Osteoblast (primary cell): Measurements from ENCODE around the gene LZTFL1. TPM values are rescaled to one million over a fixed set of nuclear protein-coding genes. Genes with fewer than 3 reads are reported as not detected.
A peak's percentile ranks its signal among the peaks of the same experiment; 100 is the strongest.

Source experiments
- DNase-seq: peaks from one replicate; pipeline ENCODE4 v3.0.0; 2011; ENCODE audit warnings: low spot score, mixed read lengths; ENCODE audit not compliant: insufficient read length; ENCODE audit errors: missing footprints
- H2AFZ ChIP-seq: 2 replicates; pipeline ENCODE4 v1.6.0; 2011; ENCODE audit warnings: mild to moderate bottlenecking, low read length
- H3K27ac ChIP-seq: 2 replicates; pipeline ENCODE4 v1.5.1; 2011; ENCODE audit warnings: mild to moderate bottlenecking, low read depth, low read length, moderate library complexity
- H3K27me3 ChIP-seq: 2 replicates; pipeline ENCODE4 v1.6.0; 2012; ENCODE audit warnings: mild to moderate bottlenecking, control low read depth, inconsistent platforms, low read length, moderate library complexity; ENCODE audit not compliant: insufficient read depth
- H3K36me3 ChIP-seq: 2 replicates; pipeline ENCODE4 v1.5.1; 2011; ENCODE audit warnings: mild to moderate bottlenecking, low read length, control low read depth, moderate library complexity; ENCODE audit not compliant: insufficient read depth
- H3K4me1 ChIP-seq: 2 replicates; pipeline ENCODE4 v1.5.1; 2011; ENCODE audit warnings: mild to moderate bottlenecking, low read length, control low read depth, moderate library complexity; ENCODE audit not compliant: insufficient read depth
- H3K4me2 ChIP-seq: 2 replicates; pipeline ENCODE4 v1.6.0; 2011; ENCODE audit warnings: mild to moderate bottlenecking, low read length; ENCODE audit not compliant: insufficient read depth
- H3K4me3 ChIP-seq: fragments of 200-600 bp; sonication (generic); 3 replicates; pipeline ENCODE4 v1.5.1; 2012; ENCODE audit warnings: mild to moderate bottlenecking, low read length, inconsistent platforms; ENCODE audit not compliant: insufficient read depth
- H3K79me2 ChIP-seq: 2 replicates; pipeline ENCODE4 v1.6.0; 2012; ENCODE audit warnings: mild to moderate bottlenecking, low read length, control low read depth, inconsistent platforms; ENCODE audit not compliant: insufficient read depth
- H3K9me3 ChIP-seq: 2 replicates; pipeline ENCODE4 v1.5.1; 2011; ENCODE audit warnings: low read depth, low read length, control low read depth
- H4K20me1 ChIP-seq: 2 replicates; pipeline ENCODE4 v1.6.0; 2012; ENCODE audit warnings: mild to moderate bottlenecking, low read length, control low read depth; ENCODE audit not compliant: insufficient read depth
- total RNA-seq: library from RNA; depleted of rRNA; stranded (reverse); fragments of >200 nt; gene quantifications from 2 replicates; pipeline ENCODE4 v1.2.3, GENCODE V29; 2012
- TF ChIP-seq, protein P1 (sequence below): IDR thresholded peaks from 2 replicates; pipeline ENCODE4 v1.5.1; 2011; ENCODE audit warnings: mild to moderate bottlenecking, low read depth, low read length, moderate library complexity; ENCODE audit errors: extremely low read depth

Gene LZTFL1
- total RNA-seq, 1 donor, result 26.1 TPM

DNA sequence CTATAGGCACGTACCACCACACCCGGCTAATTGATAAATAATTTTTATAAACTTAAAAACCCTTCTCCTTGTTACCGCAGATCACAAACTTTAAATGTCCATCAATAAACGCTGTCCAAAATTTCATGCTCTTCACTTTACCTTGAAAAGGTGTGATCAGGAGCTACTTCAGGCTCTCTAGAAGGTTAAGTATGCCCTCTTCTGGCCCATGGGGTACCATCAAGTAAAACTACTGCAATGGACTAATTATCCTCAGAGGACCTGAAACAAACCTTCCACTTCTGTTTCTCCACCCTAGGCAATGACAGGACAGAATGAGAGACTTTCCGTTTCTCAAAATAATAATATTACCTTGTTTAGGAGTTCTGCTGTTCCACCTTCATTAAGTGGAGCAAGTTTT is 9.2 kb downstream of the LZTFL1 start:
- TF ChIP-seq, protein P1, sequence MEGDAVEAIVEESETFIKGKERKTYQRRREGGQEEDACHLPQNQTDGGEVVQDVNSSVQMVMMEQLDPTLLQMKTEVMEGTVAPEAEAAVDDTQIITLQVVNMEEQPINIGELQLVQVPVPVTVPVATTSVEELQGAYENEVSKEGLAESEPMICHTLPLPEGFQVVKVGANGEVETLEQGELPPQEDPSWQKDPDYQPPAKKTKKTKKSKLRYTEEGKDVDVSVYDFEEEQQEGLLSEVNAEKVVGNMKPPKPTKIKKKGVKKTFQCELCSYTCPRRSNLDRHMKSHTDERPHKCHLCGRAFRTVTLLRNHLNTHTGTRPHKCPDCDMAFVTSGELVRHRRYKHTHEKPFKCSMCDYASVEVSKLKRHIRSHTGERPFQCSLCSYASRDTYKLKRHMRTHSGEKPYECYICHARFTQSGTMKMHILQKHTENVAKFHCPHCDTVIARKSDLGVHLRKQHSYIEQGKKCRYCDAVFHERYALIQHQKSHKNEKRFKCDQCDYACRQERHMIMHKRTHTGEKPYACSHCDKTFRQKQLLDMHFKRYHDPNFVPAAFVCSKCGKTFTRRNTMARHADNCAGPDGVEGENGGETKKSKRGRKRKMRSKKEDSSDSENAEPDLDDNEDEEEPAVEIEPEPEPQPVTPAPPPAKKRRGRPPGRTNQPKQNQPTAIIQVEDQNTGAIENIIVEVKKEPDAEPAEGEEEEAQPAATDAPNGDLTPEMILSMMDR, result peak; percentile 29
- DNase-seq, result no peak
- Histone ChIP-seq H3K4me2 (no peak overlapping the region), H3K27ac (no peak overlapping the region), H3K79me2 (no peaks in the 10 kb centered on the region), H3K9me3 (no peaks in the 10 kb centered on the region), H2AFZ (no peak overlapping the region), H3K36me3 (peaks cover 25% of the 10 kb centered on the region), H3K27me3 (no peaks in the 10 kb centered on the region), H3K4me3 (no peak overlapping the region), H3K4me1 (no peaks in the 10 kb centered on the region), H4K20me1 (no peaks in the 10 kb centered on the region)

DNA sequence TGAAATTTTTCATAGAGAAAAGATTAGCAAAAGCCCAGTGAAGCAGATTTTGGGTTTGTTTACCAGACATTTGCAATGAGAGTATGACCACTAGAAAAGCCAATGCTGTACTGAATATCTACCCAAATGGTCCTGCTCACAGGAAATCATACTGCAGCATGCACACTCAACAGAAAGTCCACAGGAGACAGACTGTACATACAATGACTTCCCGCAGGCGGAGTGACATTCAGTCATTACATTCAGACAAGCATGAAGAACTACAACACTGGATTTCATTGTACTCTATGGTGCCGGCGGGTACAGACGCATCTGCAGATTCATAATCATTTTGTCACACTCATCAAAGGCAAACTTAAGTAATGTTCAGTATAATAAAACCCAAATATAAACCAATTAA is 11.8 kb downstream of the LZTFL1 start:
- H3K9me3 ChIP-seq, result no peaks in the 10 kb centered on the region
- TF ChIP-seq, protein P1, result no peak
- no peaks in the 10 kb centered on the region for H4K20me1 ChIP-seq
- no peak for DNase-seq
- H3K4me1 ChIP-seq, result no peaks in the 10 kb centered on the region
- no peaks in the 10 kb centered on the region for H3K79me2 ChIP-seq
- H3K27me3 ChIP-seq, result no peaks in the 10 kb centered on the region
- H3K27ac ChIP-seq, result no peak overlapping the region
- no peak overlapping the region for H2AFZ ChIP-seq
- H3K4me2 ChIP-seq, result no peak overlapping the region
- H3K4me3 ChIP-seq, result no peak overlapping the region
- H3K36me3 ChIP-seq, result peaks cover 29% of the 10 kb centered on the region

DNA sequence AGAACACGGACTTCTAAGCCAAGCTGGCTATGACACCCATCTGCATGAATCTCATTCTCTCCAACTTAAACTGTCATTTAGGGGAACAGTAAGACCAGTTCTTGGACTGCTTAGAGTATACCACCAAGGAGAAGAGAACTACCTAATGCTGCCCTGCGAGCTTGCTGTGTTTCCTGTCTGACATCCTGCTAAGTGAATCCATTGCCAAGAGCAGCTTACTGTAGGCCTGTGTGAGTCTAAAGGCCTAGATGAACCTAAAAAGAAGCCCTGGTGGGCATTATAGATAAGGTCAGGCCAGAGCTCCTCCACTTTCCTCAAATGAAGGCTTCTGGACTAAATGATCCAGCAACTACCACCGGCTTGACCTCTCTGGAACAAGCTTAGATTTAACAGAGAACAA is 15.0 kb downstream of the LZTFL1 start:
- H3K9me3 ChIP-seq, result no peaks in the 10 kb centered on the region
- H3K4me2 ChIP-seq, result no peak overlapping the region
- TF ChIP-seq, protein P1, result no peak
- H3K36me3 ChIP-seq, result peaks cover 23% of the 10 kb centered on the region
- no peaks in the 10 kb centered on the region for H3K4me1 ChIP-seq
- H3K27ac ChIP-seq, result no peak overlapping the region
- H3K27me3 ChIP-seq, result no peaks in the 10 kb centered on the region
- no peaks in the 10 kb centered on the region for H3K79me2 ChIP-seq
- DNase-seq, result no peak
- H3K4me3 ChIP-seq, result no peak overlapping the region
- no peaks in the 10 kb centered on the region for H4K20me1 ChIP-seq
- no peak overlapping the region for H2AFZ ChIP-seq

DNA sequence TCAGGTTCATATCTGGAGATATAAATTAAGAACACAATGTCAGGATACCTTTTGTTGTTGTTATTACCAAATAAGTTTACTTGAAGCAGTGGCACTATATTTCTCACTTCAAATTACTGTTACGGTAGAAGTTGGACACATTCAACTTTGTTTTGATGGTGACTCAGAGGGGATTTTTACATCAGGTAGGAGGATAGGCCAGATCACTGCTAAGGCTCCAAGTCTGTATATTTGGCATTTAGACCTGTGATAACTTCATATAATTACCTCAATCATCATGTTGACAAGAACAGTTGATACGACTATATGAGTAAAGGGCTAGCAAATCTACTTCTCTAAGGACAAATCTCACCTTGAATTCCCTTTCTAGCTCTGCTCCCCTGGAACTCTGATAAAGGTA is 15.6 kb downstream of the LZTFL1 start:
- no peaks in the 10 kb centered on the region for H3K27me3 ChIP-seq
- H2AFZ ChIP-seq, result no peak overlapping the region
- no peak for DNase-seq
- no peaks in the 10 kb centered on the region for H3K9me3 ChIP-seq
- no peaks in the 10 kb centered on the region for H4K20me1 ChIP-seq
- H3K4me2 ChIP-seq, result no peak overlapping the region
- H3K4me1 ChIP-seq, result no peaks in the 10 kb centered on the region
- peaks cover 23% of the 10 kb centered on the region for H3K36me3 ChIP-seq
- no peak overlapping the region for H3K27ac ChIP-seq
- H3K79me2 ChIP-seq, result no peaks in the 10 kb centered on the region
- TF ChIP-seq, protein P1, result no peak
- no peak overlapping the region for H3K4me3 ChIP-seq
